Measurements from ENCODE around the gene RPS21.

GRCh38 chr20:62430311-62430853, 43.5 kb downstream of the RPS21 start:
- no peak for TF ChIP-seq CTCF (IDR thresholded peaks at IDR 0.05; ENCODE audit: insufficient read depth, low read length)
- TF ChIP-seq POLR2AphosphoS5 (IDR thresholded peaks at IDR 0.05; ENCODE audit: low read depth): no peak
